GM18526 (cell line): ENCODE measurements around the gene NUCB1.

ENCODE experiments used
- POLR2A ChIP-seq: IDR thresholded peaks from 3 replicates; pipeline ENCODE4 v1.6.1; 2011; ENCODE audit not compliant: insufficient read length; ENCODE audit errors: extremely low read depth

Gene NUCB1

GRCh38 chr19:48953141-48953540 lies 53.0 kb downstream of the NUCB1 start:
- TF ChIP-seq POLR2A, result no peak

GRCh38 chr19:48953990-48954594 lies 54.0 kb downstream of the NUCB1 start:
- TF ChIP-seq POLR2A, result no peak

GRCh38 chr19:48954595-48955307 lies 54.6 kb downstream of the NUCB1 start, which contains the start of gene BAX:
Gene BAX, plus strand, starts transcription at chr19:48954875. Its CDS starts 54 bp downstream, at chr19:48954929.
- TF ChIP-seq POLR2A, result peak; percentile 82

- TF ChIP-seq POLR2A, result no peak
These were observed 55.3 kb downstream of the NUCB1 start for GRCh38 chr19:48955308-48955958.

- no peak for TF ChIP-seq POLR2A
These were observed 57.9 kb downstream of the NUCB1 start for GRCh38 chr19:48958006-48958405.

GRCh38 chr19:48959341-48960239 lies 59.5 kb downstream of the NUCB1 start:
- no peak for TF ChIP-seq POLR2A

- no peak for TF ChIP-seq POLR2A
These were observed 61.0 kb downstream of the NUCB1 start for GRCh38 chr19:48961051-48961649.

GRCh38 chr19:48961673-48962028 lies 61.5 kb downstream of the NUCB1 start:
- no peak for TF ChIP-seq POLR2A

GRCh38 chr19:48962029-48962848 lies 62.1 kb downstream of the NUCB1 start:
- peak; percentile 82 for TF ChIP-seq POLR2A

GRCh38 chr19:48962849-48963165 lies 62.7 kb downstream of the NUCB1 start:
- no peak for TF ChIP-seq POLR2A

GRCh38 chr19:48963371-48964204 lies 63.5 kb downstream of the NUCB1 start:
- peak; percentile 81 for TF ChIP-seq POLR2A

- TF ChIP-seq POLR2A, result no peak
These were observed 64.3 kb downstream of the NUCB1 start for GRCh38 chr19:48964205-48965039.
